ENCODE measurements around the gene INSL4.

INSL4 gene

GRCh38 chr9:5231212-5231611 is at the start of gene INSL4:
INSL4 (plus strand) TSS chr9:5231419; CDS start chr9:5231524, 105 bp downstream.
- no peak for DNase-seq (ENCODE audit: low spot score)

GRCh38 chr9:5184776-5185175 is 46.4 kb upstream of the INSL4 start:
- DNase-seq (ENCODE audit: low spot score): no peak

- DNase-seq (ENCODE audit: low spot score): no peak
Measured at GRCh38 chr9:5185220-5185840, 45.9 kb upstream of the INSL4 start, which contains the start of gene INSL6. INSL6 (minus strand) TSS chr9:5185639; CDS start chr9:5185602, 37 bp downstream.

GRCh38 chr9:5186416-5187169 is 44.6 kb upstream of the INSL4 start:
- no peak for DNase-seq (ENCODE audit: low spot score)

- DNase-seq (ENCODE audit: low spot score): no peak
Measured at GRCh38 chr9:5188060-5188984, 42.9 kb upstream of the INSL4 start.

GRCh38 chr9:5191985-5192384 is 39.2 kb upstream of the INSL4 start:
- no peak for DNase-seq (ENCODE audit: low spot score)

GRCh38 chr9:5193345-5193744 is 37.9 kb upstream of the INSL4 start:
- no peak for DNase-seq (ENCODE audit: low spot score)

- no peak for DNase-seq (ENCODE audit: low spot score)
Measured at GRCh38 chr9:5195463-5195862, 35.8 kb upstream of the INSL4 start.

- no peak for DNase-seq (ENCODE audit: low spot score)
Measured at GRCh38 chr9:5205071-5205470, 26.1 kb upstream of the INSL4 start.

GRCh38 chr9:5230554-5230953 is 665 bp upstream of the INSL4 start:
- DNase-seq (ENCODE audit: low spot score): no peak

- DNase-seq (ENCODE audit: low spot score): peak; percentile 18
Measured at GRCh38 chr9:5263351-5264218, 32.4 kb downstream of the INSL4 start.

GRCh38 chr9:5264219-5264595 is 33.0 kb downstream of the INSL4 start:
- no peak for DNase-seq (ENCODE audit: low spot score)

- DNase-seq (ENCODE audit: low spot score): no peak
Measured at GRCh38 chr9:5265939-5266338, 34.7 kb downstream of the INSL4 start.

GRCh38 chr9:5269249-5269715 is 38.1 kb downstream of the INSL4 start:
- DNase-seq (ENCODE audit: low spot score): no peak

GRCh38 chr9:5274770-5275169 is 43.6 kb downstream of the INSL4 start:
- no peak for DNase-seq (ENCODE audit: low spot score)

- DNase-seq (ENCODE audit: low spot score): no peak
Measured at GRCh38 chr9:5278486-5278885, 47.3 kb downstream of the INSL4 start.
